A549 (cell line): ENCODE results near the gene ATP8A2. TPM values are rescaled to one million over a fixed set of nuclear protein-coding genes. Genes with fewer than 3 reads are reported as not detected.

Experiments
- ATAC-seq, 2 experiments: fragments of 200-7000 bp in 1 of 2; fragments of >200 bp in 1 of 2; cut with Nextera tagmentation in 1 of 2; cut with Tn5 transposase in 1 of 2; 3 replicates each; pipeline versions ENCODE4 v1.8.0 to v1.9.1; 2018 to 2020; ENCODE audit warnings: mild to moderate bottlenecking in 1 of 2, moderate library complexity in 1 of 2
- CTCF ChIA-PET: fragments of 300-600 bp; sonication (Branson Sonifier 250); formaldehyde crosslinking; extraction: SDS; loops from one replicate; lab custom pipeline; 2021; ENCODE audit warnings: antibody characterized with exemption, inconsistent platforms; lab: Yijun Ruan, JAX
- POLR2A ChIA-PET: fragments of 350-600 bp; formaldehyde crosslinking; extraction: SDS; loops from one replicate; lab custom pipeline; 2021; ENCODE audit warnings: antibody characterized with exemption, inconsistent platforms; lab: Yijun Ruan, JAX
- DNase-seq, 2 experiments: peaks; one replicate each; pipeline versions ENCODE4 v3.0.0 to v3.0.0-alpha.2; 2011 to 2016; ENCODE audit warnings: low read depth in 1 of 2, low spot score in 1 of 2
- FAIRE-seq: peaks from 2 replicates; lab custom pipeline; 2011; peaks lifted over from hg19 to GRCh38; lab: Jason Lieb, UNC
- H3K27ac ChIP-seq, 2 experiments: fragments of >200 bp; sonication (Bioruptor Twin); formaldehyde crosslinking; 3 replicates each; pipeline ENCODE4 v1.5.1; 2016 to 2017
- H3K4me1 ChIP-seq: fragments of >200 bp; sonication (Bioruptor Twin); formaldehyde crosslinking; 3 replicates; pipeline ENCODE4 v1.6.1; 2016
- H3K4me2 ChIP-seq: fragments of >200 bp; sonication (Bioruptor Twin); formaldehyde crosslinking; 3 replicates; pipeline ENCODE4 v1.6.1; 2016
- H3K4me3 ChIP-seq: fragments of >200 bp; sonication (Bioruptor Twin); formaldehyde crosslinking; 3 replicates; pipeline ENCODE4 v1.5.1; 2016
- H3K9me3 ChIP-seq: fragments of >200 bp; sonication (Bioruptor Twin); formaldehyde crosslinking; 3 replicates; pipeline ENCODE4 v1.6.1; 2016
- BHLHE40 ChIP-seq: IDR thresholded peaks from 2 replicates; pipeline ENCODE4 v1.6.1; 2012; ENCODE audit warnings: low read depth, low read length, inconsistent platforms
- CEBPB ChIP-seq, 2 experiments: fragments of >200 bp in 1 of 2; sonication (Bioruptor Twin) in 1 of 2; formaldehyde crosslinking in 1 of 2; IDR thresholded peaks; 2 replicates each; pipeline ENCODE4 v1.6.1; 2012 to 2016
- CTCF ChIP-seq: fragments of >200 bp; sonication (Bioruptor Twin); formaldehyde crosslinking; IDR thresholded peaks from 3 replicates; pipeline ENCODE4 v1.5.1; 2016
- EHMT2 ChIP-seq: fragments of 200-600 bp; sonication (generic); IDR thresholded peaks from 2 replicates; pipeline ENCODE4 v1.6.1; 2016; ENCODE audit warnings: antibody characterized with exemption, low read depth, mild to moderate bottlenecking, moderate library complexity
- HDAC2 ChIP-seq: fragments of 200-600 bp; sonication (generic); IDR thresholded peaks from 2 replicates; pipeline ENCODE4 v1.6.1; 2016
- HEYL ChIP-seq: fragments of 250-450 bp; sonication (Bioruptor Pico); IDR thresholded peaks from 2 replicates; pipeline ENCODE4 v1.8.0; 2021; ENCODE audit warnings: mild to moderate bottlenecking, moderate library complexity
- KDM5A ChIP-seq: fragments of 200-600 bp; sonication (generic); IDR thresholded peaks from 2 replicates; pipeline ENCODE4 v1.6.1; 2016; ENCODE audit warnings: antibody characterized with exemption, mild to moderate bottlenecking
- MAX ChIP-seq: IDR thresholded peaks from 2 replicates; pipeline ENCODE4 v1.6.1; 2012
- NR3C1 ChIP-seq: fragments of >200 bp; sonication (Bioruptor Twin); formaldehyde crosslinking; IDR thresholded peaks from 3 replicates; pipeline ENCODE4 v1.6.1; 2017
- PHF8 ChIP-seq: fragments of 200-600 bp; sonication (generic); IDR thresholded peaks from 2 replicates; pipeline ENCODE4 v1.6.1; 2016; ENCODE audit warnings: low read depth, mild to moderate bottlenecking, antibody characterized with exemption, moderate library complexity, borderline replicate concordance
- POLR2AphosphoS2 ChIP-seq: conservative IDR thresholded peaks from 2 replicates; pipeline ENCODE4 v1.6.1; 2012; ENCODE audit warnings: low read length, improper control_type of control experiment, inconsistent platforms
- RNF2 ChIP-seq: fragments of 200-600 bp; sonication (generic); IDR thresholded peaks from 2 replicates; pipeline ENCODE4 v1.6.1; 2016; ENCODE audit warnings: low read depth, mild to moderate bottlenecking, antibody characterized with exemption, moderate library complexity, borderline replicate concordance
- TFCP2L1 ChIP-seq: fragments of 250-450 bp; sonication (Bioruptor Pico); IDR thresholded peaks from 2 replicates; pipeline ENCODE4 v1.5.0; 2021; ENCODE audit warnings: mild to moderate bottlenecking
- ZC3H11A ChIP-seq: fragments of 450-650 bp; IDR thresholded peaks from 2 replicates; pipeline ENCODE4 v1.6.1; 2014; ENCODE audit warnings: antibody characterized with exemption, mild to moderate bottlenecking
- ZSCAN20 ChIP-seq: fragments of 250-450 bp; sonication (Bioruptor Pico); IDR thresholded peaks from 2 replicates; pipeline ENCODE4 v1.8.0; 2022; ENCODE audit warnings: mild to moderate bottlenecking, moderate library complexity
- WGBS: methylation state at CpG from one replicate; pipeline ENCODE4 v1.1.6; 2017; ENCODE audit errors: missing lambda C conversion rate; 5-methylcytosine and 5-hydroxymethylcytosine counted together
- polyA plus RNA-seq, 4 experiments: library from polyadenylated mRNA; depleted of rRNA in 3 of 4; stranded (reverse); fragments of >200 nt; fragmentation: RNase III in 1 of 4; extraction: RNeasy Plus Mini Kit Qiagen cat#74134 plus additional on column Dnase treatment in 1 of 4; gene quantifications; 2 replicates in 3 of 4; 3 replicates in 1 of 4; pipeline ENCODE4 v1.2.3, GENCODE V29; 2011 to 2017
- TF ChIP-seq, protein P1 (sequence below): IDR thresholded peaks from 2 replicates; pipeline ENCODE4 v1.6.1; 2012

Gene ATP8A2
- polyA plus RNA-seq, 2 of the 4 experiments (the other 2 are of a cell fraction), result 0.03 TPM; not detected in 1

GRCh38 chr13:25378528-25378927, 6.8 kb downstream of the ATP8A2 start (continued):
- TF ChIP-seq CEBPB (IDR thresholded peaks at IDR 0.05), result no peak
- TF ChIP-seq, protein P1, sequence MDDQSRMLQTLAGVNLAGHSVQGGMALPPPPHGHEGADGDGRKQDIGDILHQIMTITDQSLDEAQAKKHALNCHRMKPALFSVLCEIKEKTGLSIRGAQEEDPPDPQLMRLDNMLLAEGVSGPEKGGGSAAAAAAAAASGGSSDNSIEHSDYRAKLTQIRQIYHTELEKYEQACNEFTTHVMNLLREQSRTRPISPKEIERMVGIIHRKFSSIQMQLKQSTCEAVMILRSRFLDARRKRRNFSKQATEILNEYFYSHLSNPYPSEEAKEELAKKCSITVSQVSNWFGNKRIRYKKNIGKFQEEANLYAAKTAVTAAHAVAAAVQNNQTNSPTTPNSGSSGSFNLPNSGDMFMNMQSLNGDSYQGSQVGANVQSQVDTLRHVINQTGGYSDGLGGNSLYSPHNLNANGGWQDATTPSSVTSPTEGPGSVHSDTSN, result no peak
- no peak for TF ChIP-seq BHLHE40
- no peak for TF ChIP-seq RNF2
- no peak for TF ChIP-seq MAX

- WGBS, result 7% methylated on average over 1 of the region's 1 CpG
- no peak for TF ChIP-seq TFCP2L1
- TF ChIP-seq CTCF, result no peak
- no peak for TF ChIP-seq POLR2AphosphoS2
- TF ChIP-seq EHMT2, result no peak
- TF ChIP-seq HEYL (CRISPR knock-in tag), result no peak
- TF ChIP-seq, protein P1, result no peak
- TF ChIP-seq CEBPB (IDR thresholded peaks at IDR 0.05), result no peak
- TF ChIP-seq ZC3H11A, result no peak
- POLR2A ChIA-PET, result no interaction called here
- no peak for DNase-seq
- Histone ChIP-seq H3K4me3 (no peak overlapping the region), H3K27ac (no peak overlapping the region), H3K4me1 (no peaks in the 10 kb centered on the region), H3K9me3 (no peaks in the 10 kb centered on the region), H3K4me2 (no peak overlapping the region)
- no peak for ATAC-seq
- FAIRE-seq, result no peak
- CTCF ChIA-PET, result no interaction called here
These were observed 7.2 kb downstream of the ATP8A2 start for GRCh38 chr13:25379011-25379410.

- no peak for FAIRE-seq
- TF ChIP-seq NR3C1, result no peak
- no peak for TF ChIP-seq ZSCAN20 (CRISPR knock-in tag)
- TF ChIP-seq, protein P1, result no peak
- TF ChIP-seq PHF8, result no peak
- TF ChIP-seq HDAC2, result no peak
- no peak for TF ChIP-seq RNF2
- no peak for TF ChIP-seq KDM5A
- no peaks in the 10 kb centered on the region for H3K9me3 ChIP-seq
- POLR2A ChIA-PET, result no interaction called here
- H3K4me2 ChIP-seq, result no peak overlapping the region
- H3K27ac ChIP-seq, result no peak overlapping the region
- 46% methylated on average over 4 of the region's 4 CpGs for WGBS
- DNase-seq, result no peak
- H3K4me3 ChIP-seq, result no peak overlapping the region
- no peak for ATAC-seq
- no peaks in the 10 kb centered on the region for H3K4me1 ChIP-seq
- CTCF ChIA-PET, result interaction anchor here (0.9 kb wide), 1 partner anchor 15 kb away, joined by 3 read pairs; no protein-coding TSS in a partner anchor
These were observed 8.3 kb downstream of the ATP8A2 start for GRCh38 chr13:25380082-25380481.
